SK-N-SH (cell line): ENCODE results near the gene ZNF736. TPM values are rescaled to one million over a fixed set of nuclear protein-coding genes. Genes with fewer than 3 reads are reported as not detected.

ENCODE experiments used
- CTCF ChIA-PET: fragments of 300-600, 350-600 bp; formaldehyde crosslinking; extraction: SDS; loops from one replicate; lab custom pipeline; 2021; lab: Yijun Ruan, JAX
- POLR2A ChIA-PET: fragments of 350-600 bp; sonication (Branson Sonifier 250); formaldehyde crosslinking; extraction: SDS; loops from one replicate; lab custom pipeline; 2020; ENCODE audit warnings: antibody characterized with exemption, inconsistent platforms; lab: Yijun Ruan, JAX
- DNase-seq: peaks from one replicate; pipeline ENCODE4 v3.0.0; 2012
- H2AFZ ChIP-seq: fragments of 200-600 bp; sonication (generic); 2 replicates; pipeline ENCODE4 v1.8.1; 2016; ENCODE audit warnings: antibody characterized with exemption, mild to moderate bottlenecking, low read depth
- H3F3A ChIP-seq: fragments of 200-600 bp; sonication (generic); replicated peaks from 2 replicates; pipeline ENCODE3; 2016; ENCODE audit warnings: antibody characterized with exemption, mild to moderate bottlenecking; ENCODE audit not compliant: insufficient read depth
- H3K27ac ChIP-seq, 2 experiments: fragments of 200-500 bp in 1 of 2; fragments of 200-600 bp in 1 of 2; sonication (Bioruptor generic) in 1 of 2; sonication (generic), shearing (Covaris generic) in 1 of 2; 2 replicates each; pipeline versions ENCODE4 v1.5.1 to v1.6.1; 2014 to 2016; ENCODE audit warnings: low read depth in 2 of 2, inconsistent platforms in 1 of 2, low read length in 1 of 2, mild to moderate bottlenecking in 1 of 2, mixed read lengths in 1 of 2
- H3K27me3 ChIP-seq: fragments of 200-600 bp; sonication (generic), shearing (Covaris generic); 2 replicates; pipeline ENCODE4 v1.6.1; 2016; ENCODE audit warnings: mixed run types; ENCODE audit not compliant: insufficient read depth
- H3K36me3 ChIP-seq, 2 experiments: fragments of 200-500 bp in 1 of 2; fragments of 200-600 bp in 1 of 2; sonication (Bioruptor generic) in 1 of 2; sonication (generic) in 1 of 2; replicated peaks in 1 of 2; 2 replicates each; pipeline versions ENCODE3 to v1.5.1; 2014 to 2016; ENCODE audit warnings: low read length in 1 of 2, mild to moderate bottlenecking in 1 of 2; ENCODE audit not compliant: insufficient read depth in 2 of 2, control insufficient read depth in 1 of 2
- H3K4me1 ChIP-seq, 2 experiments: fragments of 200-500 bp in 1 of 2; fragments of 200-600 bp in 1 of 2; sonication (Bioruptor generic) in 1 of 2; sonication (generic), shearing (Covaris generic) in 1 of 2; 2 replicates each; pipeline versions ENCODE4 v1.5.1 to v1.6.1; 2014 to 2016; ENCODE audit warnings: low read depth in 1 of 2, low read length in 1 of 2, mixed run types in 1 of 2; ENCODE audit not compliant: insufficient read depth in 2 of 2, control insufficient read depth in 1 of 2
- H3K4me2 ChIP-seq: fragments of 200-600 bp; sonication (generic), shearing (Covaris generic); 2 replicates; pipeline ENCODE4 v1.6.1; 2017; ENCODE audit warnings: mixed run types
- H3K4me3 ChIP-seq, 2 experiments: fragments of 200-500 bp in 1 of 2; fragments of 200-600 bp in 1 of 2; sonication (Bioruptor generic) in 1 of 2; sonication (generic), shearing (Covaris generic) in 1 of 2; 2 replicates each; pipeline versions ENCODE4 v1.5.1 to v1.8.1; 2014 to 2016; ENCODE audit warnings: low read depth in 2 of 2, inconsistent platforms in 1 of 2, low read length in 1 of 2, mild to moderate bottlenecking in 1 of 2, mixed read lengths in 1 of 2, moderate library complexity in 1 of 2
- H3K79me2 ChIP-seq: fragments of 200-600 bp; sonication (generic); 2 replicates; pipeline ENCODE4 v1.8.1; 2017; ENCODE audit warnings: mild to moderate bottlenecking; ENCODE audit not compliant: insufficient read depth
- H3K9ac ChIP-seq: fragments of 200-600 bp; sonication (generic); 2 replicates; pipeline ENCODE4 v1.6.1; 2017; ENCODE audit warnings: mixed run types
- H3K9me2 ChIP-seq: fragments of 200-600 bp; sonication (generic); 2 replicates; pipeline ENCODE4 v1.6.1; 2017; ENCODE audit warnings: mixed run types
- H3K9me3 ChIP-seq: fragments of 200-600 bp; sonication (generic); 2 replicates; pipeline ENCODE4 v1.6.1; 2017; ENCODE audit warnings: mixed run types, mild to moderate bottlenecking, moderate library complexity
- H4K20me1 ChIP-seq: fragments of 200-600 bp; sonication (generic); 2 replicates; pipeline ENCODE4 v1.6.1; 2017; ENCODE audit warnings: mild to moderate bottlenecking, mixed run types; ENCODE audit not compliant: insufficient read depth
- FOSL2 ChIP-seq: IDR thresholded peaks from 2 replicates; pipeline ENCODE4 v1.4.0; 2012; ENCODE audit warnings: low read depth, mild to moderate bottlenecking, moderate library complexity, borderline replicate concordance
- FOXJ3 ChIP-seq: sonication (generic); formaldehyde crosslinking; IDR thresholded peaks from 2 replicates; pipeline ENCODE4 v1.5.1; 2020; ENCODE audit warnings: mild to moderate bottlenecking, missing genetic modification reagents
- FOXM1 ChIP-seq: IDR thresholded peaks from 2 replicates; pipeline ENCODE4 v1.4.0; 2012; ENCODE audit warnings: low read depth, mild to moderate bottlenecking
- GATA2 ChIP-seq: sonication (generic); formaldehyde crosslinking; IDR thresholded peaks from 2 replicates; pipeline ENCODE4 v1.5.0; 2020; ENCODE audit warnings: mild to moderate bottlenecking, missing genetic modification reagents
- IRF3 ChIP-seq: fragments of 150-350 bp; IDR thresholded peaks from 2 replicates; pipeline ENCODE4 v1.6.1; 2016; ENCODE audit warnings: mild to moderate bottlenecking, low read depth, low read length
- JUND ChIP-seq: IDR thresholded peaks from 2 replicates; pipeline ENCODE4 v1.4.0; 2012
- MEF2A ChIP-seq: IDR thresholded peaks from 2 replicates; pipeline ENCODE4 v1.4.0; 2012; ENCODE audit warnings: low read depth, borderline replicate concordance
- NFIC ChIP-seq: IDR thresholded peaks from 2 replicates; pipeline ENCODE4 v1.4.0; 2012; ENCODE audit warnings: borderline replicate concordance
- NRF1 ChIP-seq: IDR thresholded peaks from 2 replicates; pipeline ENCODE4 v1.6.1; 2012; ENCODE audit warnings: low read depth, mild to moderate bottlenecking, low read length
- RCOR1 ChIP-seq: fragments of 150-350 bp; IDR thresholded peaks from 2 replicates; pipeline ENCODE4 v1.6.1; 2017; ENCODE audit warnings: antibody characterized with exemption, low read length
- RXRA ChIP-seq: IDR thresholded peaks from 2 replicates; pipeline ENCODE4 v1.4.0; 2012; ENCODE audit warnings: low read depth, mild to moderate bottlenecking, borderline replicate concordance
- SIN3A ChIP-seq: IDR thresholded peaks from 2 replicates; pipeline ENCODE4 v1.6.1; 2012; ENCODE audit warnings: low read depth, mild to moderate bottlenecking, low read length, moderate library complexity, borderline replicate concordance
- SMC3 ChIP-seq: IDR thresholded peaks from 2 replicates; pipeline ENCODE4 v1.6.1; 2012; ENCODE audit warnings: low read depth, low read length, improper control_type of control experiment
- USF2 ChIP-seq: fragments of 150-350 bp; IDR thresholded peaks from 2 replicates; pipeline ENCODE4 v1.6.1; 2017; ENCODE audit warnings: antibody characterized with exemption, low read length, low read depth, borderline replicate concordance
- WGBS: methylation state at CpG from one replicate; pipeline ENCODE4 v1.1.6; 2017; ENCODE audit warnings: low lambda C conversion rate; 5-methylcytosine and 5-hydroxymethylcytosine counted together
- polyA plus RNA-seq, 3 experiments: library from polyadenylated mRNA; depleted of rRNA; stranded (reverse); fragments of >200 nt; gene quantifications; 2 replicates each; pipeline ENCODE4 v1.2.3, GENCODE V29; 2012

The ZNF736 gene
- polyA plus RNA-seq, 1 of the 3 experiments (the other 2 are of a cell fraction), result 4.0 TPM

GRCh38 chr7:64310426-64310825 is 3.3 kb upstream of the ZNF736 start:
- 80% methylated on average over 2 of the region's 3 CpGs for WGBS

GRCh38 chr7:64312826-64313225 is 935 bp upstream of the ZNF736 start:
- ChIA-PET POLR2A (no interaction called here), CTCF (no interaction called here)
- peaks cover 12% of the 10 kb centered on the region for H3F3A ChIP-seq
- DNase-seq, result no peak
- peaks cover 5 to 13% of the 10 kb centered on the region in 2 experiments for H3K36me3 ChIP-seq
- H3K4me2 ChIP-seq, result no peak overlapping the region
- H3K79me2 ChIP-seq, result peaks cover 40% of the 10 kb centered on the region
- no peak overlapping the region for H3K4me3 ChIP-seq
- H2AFZ ChIP-seq, result peak overlapping the region; percentile 86; the same call in 1 of the 2 replicates
- H3K9me3 ChIP-seq, result peaks cover 6% of the 10 kb centered on the region; the same call in 1 of the 2 replicates
- H3K9me2 ChIP-seq, result no peaks in the 10 kb centered on the region
- 35% methylated on average over 2 of the region's 2 CpGs for WGBS
- H3K4me1 ChIP-seq, result peaks cover 0 to 27% of the 10 kb centered on the region in 2 experiments; a peak in 2 of 4 replicates
- H3K27me3 ChIP-seq, result no peaks in the 10 kb centered on the region
- no peak overlapping the region for H3K9ac ChIP-seq
- H3K27ac ChIP-seq, result peak overlapping the region in 1 of 2 experiments; percentile 80; a peak in 2 of 4 replicates
- no peak for TF ChIP-seq USF2
- no peak for TF ChIP-seq RXRA
- H4K20me1 ChIP-seq, result no peaks in the 10 kb centered on the region

More at GRCh38 chr7:64310426-64310825, 3.3 kb upstream of the ZNF736 start:
- Histone ChIP-seq H4K20me1 (no peaks in the 10 kb centered on the region), H3K9ac (no peak overlapping the region), H3K79me2 (peaks cover 16% of the 10 kb centered on the region), H2AFZ (no peak overlapping the region), H3K27me3 (no peaks in the 10 kb centered on the region), H3K9me3 (no peaks in the 10 kb centered on the region), H3K9me2 (no peaks in the 10 kb centered on the region), H3K27ac (no peak overlapping the region), H3F3A (peaks cover 12% of the 10 kb centered on the region), H3K36me3 (no peaks in the 10 kb centered on the region), H3K4me3 (no peak overlapping the region), H3K4me1 (peaks cover 0 to 24% of the 10 kb centered on the region in 2 experiments; a peak in 2 of 4 replicates), H3K4me2 (no peak overlapping the region)
- TF ChIP-seq RXRA, result no peak
- TF ChIP-seq GATA2 (CRISPR knock-in tag), result no peak
- no peak for TF ChIP-seq NRF1
- no peak for TF ChIP-seq FOSL2
- TF ChIP-seq MEF2A, result no peak
- no peak for TF ChIP-seq RCOR1
- no peak for TF ChIP-seq FOXJ3 (CRISPR knock-in tag)
- TF ChIP-seq SIN3A, result no peak
- TF ChIP-seq SMC3, result no peak
- no peak for TF ChIP-seq NFIC
- TF ChIP-seq JUND, result no peak
- no peak for TF ChIP-seq IRF3
- no peak for TF ChIP-seq USF2
- TF ChIP-seq FOXM1, result no peak
- ChIA-PET POLR2A (no interaction called here), CTCF (no interaction called here)
- no peak for DNase-seq
